Calu3 (cell line): ENCODE measurements around the gene WDR54. TPM values are rescaled to one million over a fixed set of nuclear protein-coding genes. Genes with fewer than 3 reads are reported as not detected.

Source experiments
- BruUV-seq: library from RNA; stranded (reverse); fragments of 400-500 nt; replicated peaks from 2 replicates; lab custom pipeline; 2021; lab: Mats Ljungman, UMichigan
- CTCF ChIA-PET: fragments of 300-600 bp; sonication (Branson Sonifier 250); formaldehyde crosslinking; loops from one replicate; lab custom pipeline; 2022; ENCODE audit warnings: antibody characterized with exemption; lab: Charles Lee
- DNase-seq: peaks from one replicate; pipeline ENCODE4 v3.0.0; 2022
- H3K27ac Mint-ChIP-seq: one replicate; pipeline ENCODE4 v1.8.0; 2022; ENCODE audit warnings: mixed read lengths; ENCODE audit not compliant: unreplicated experiment
- H3K27me3 Mint-ChIP-seq: one replicate; pipeline ENCODE4 v1.8.0; 2022; ENCODE audit warnings: mixed read lengths; ENCODE audit not compliant: unreplicated experiment
- H3K36me3 Mint-ChIP-seq: one replicate; pipeline ENCODE4 v1.8.0; 2022; ENCODE audit warnings: mild to moderate bottlenecking, moderate library complexity, mixed read lengths; ENCODE audit not compliant: insufficient read depth, unreplicated experiment
- H3K4me1 Mint-ChIP-seq: one replicate; pipeline ENCODE4 v1.8.0; 2022; ENCODE audit warnings: mild to moderate bottlenecking, low read depth, mixed read lengths; ENCODE audit not compliant: unreplicated experiment
- H3K4me3 Mint-ChIP-seq: one replicate; pipeline ENCODE4 v1.8.0; 2022; ENCODE audit warnings: mild to moderate bottlenecking, low read depth, moderate library complexity, mixed read lengths; ENCODE audit not compliant: unreplicated experiment
- H3K9me3 Mint-ChIP-seq: one replicate; pipeline ENCODE4 v1.8.0; 2022; ENCODE audit warnings: low read depth, mixed read lengths; ENCODE audit not compliant: unreplicated experiment
- CTCF ChIP-seq: fragments of 200-600 bp; IDR thresholded peaks from one replicate; pipeline ENCODE4 v1.8.0; 2022; ENCODE audit warnings: antibody characterized with exemption; ENCODE audit not compliant: unreplicated experiment
- intact Hi-C: fragments of 100-400 bp; cut with micrococcal nuclease; formaldehyde crosslinking; loops from one replicate; pipeline ENCODE4 v1.10.0; 2022; ENCODE audit not compliant: unreplicated experiment
- total RNA-seq: library from RNA; stranded (reverse); gene quantifications from 2 replicates; pipeline ENCODE4 v1.2.3, GENCODE V29; 2022

Gene WDR54
- total RNA-seq, 1 experiment from 2014 or later = 30.5 TPM

- Mint-ChIP-seq H3K4me3 (peak overlapping the region; percentile 97), H3K4me1 (peaks cover 38% of the 10 kb centered on the region), H3K27ac (peak overlapping the region; percentile 100), H3K36me3 (peaks cover 38% of the 10 kb centered on the region), H3K9me3 (no peaks in the 10 kb centered on the region), H3K27me3 (no peaks in the 10 kb centered on the region)
- intact Hi-C loops = no loop called here
- CTCF ChIA-PET = interaction anchor here (1.3 kb wide), 1 partner anchor 18 kb away, joined by 4 read pairs; the partner anchor contains the start of genes C2orf81 and WDR54
- TF ChIP-seq CTCF = no peak
- DNase-seq = no peak
- no TSS peak for BruUV-seq
These were observed 17.8 kb downstream of the WDR54 start for GRCh38 chr2:74439373-74439772.

- peak overlapping the region; percentile 100 for H3K27ac Mint-ChIP-seq
- no TSS peak for BruUV-seq
- DNase-seq = peak; percentile 26
- no peaks in the 10 kb centered on the region for H3K9me3 Mint-ChIP-seq
- CTCF ChIA-PET = interaction anchor here (0.9 to 1.3 kb wide), 3 partner anchors 18 to 43 kb away, joined by 4 to 5 read pairs (median 4); partner anchors contain the start of genes C2orf81, CCDC142, MOGS and TTC31
- intact Hi-C loops = loop anchor here (2.0 kb wide), 1 partner anchor 15 kb away; the partner anchor contains the start of gene INO80B
- peaks cover 43% of the 10 kb centered on the region for H3K4me1 Mint-ChIP-seq
- TF ChIP-seq CTCF = no peak
- peaks cover 3% of the 10 kb centered on the region for H3K27me3 Mint-ChIP-seq
- peak overlapping the region; percentile 97 for H3K4me3 Mint-ChIP-seq
- H3K36me3 Mint-ChIP-seq = peaks cover 38% of the 10 kb centered on the region
These were observed 18.4 kb downstream of the WDR54 start for GRCh38 chr2:74439803-74440377.

GRCh38 chr2:74440378-74441169 lies 19.0 kb downstream of the WDR54 start:
- H3K4me3 Mint-ChIP-seq = peak overlapping the region; percentile 97
- TSS peak; percentile 43 for BruUV-seq
- peaks cover 38% of the 10 kb centered on the region for H3K36me3 Mint-ChIP-seq
- peaks cover 47% of the 10 kb centered on the region for H3K4me1 Mint-ChIP-seq
- H3K27ac Mint-ChIP-seq = peak overlapping the region; percentile 100
- H3K27me3 Mint-ChIP-seq = peaks cover 10% of the 10 kb centered on the region
- TF ChIP-seq CTCF = no peak
- intact Hi-C loops = loop anchor here (1.0 to 2.0 kb wide), 2 partner anchors 14 to 43 kb away; partner anchors contain the start of genes INO80B and TTC31
- peak; percentile 92 for DNase-seq
- H3K9me3 Mint-ChIP-seq = no peaks in the 10 kb centered on the region
- CTCF ChIA-PET = interaction anchor here (0.9 to 1.3 kb wide), 3 partner anchors 19 to 42 kb away, joined by 4 to 5 read pairs (median 4); partner anchors contain the start of genes C2orf81, CCDC142, MOGS and TTC31

- H3K36me3 Mint-ChIP-seq = peaks cover 38% of the 10 kb centered on the region
- intact Hi-C loops = loop anchor here (1.0 to 2.0 kb wide), 2 partner anchors 14 to 42 kb away; partner anchors contain the start of genes INO80B and TTC31
- TF ChIP-seq CTCF = no peak
- BruUV-seq = no TSS peak
- peaks cover 12% of the 10 kb centered on the region for H3K27me3 Mint-ChIP-seq
- H3K4me1 Mint-ChIP-seq = peaks cover 47% of the 10 kb centered on the region
- CTCF ChIA-PET = no interaction called here
- H3K9me3 Mint-ChIP-seq = no peaks in the 10 kb centered on the region
- peak overlapping the region; percentile 100 for H3K27ac Mint-ChIP-seq
- peak overlapping the region; percentile 97 for H3K4me3 Mint-ChIP-seq
- DNase-seq = no peak
These were observed 19.7 kb downstream of the WDR54 start for GRCh38 chr2:74441170-74441689.
